Measurements from ENCODE around the gene BCDIN3D. TPM values are rescaled to one million over a fixed set of nuclear protein-coding genes. Genes with fewer than 3 reads are reported as not detected.

The BCDIN3D gene
- total RNA-seq, 2 experiments from 2014 or later: 2.4 to 4.1 TPM

DNA sequence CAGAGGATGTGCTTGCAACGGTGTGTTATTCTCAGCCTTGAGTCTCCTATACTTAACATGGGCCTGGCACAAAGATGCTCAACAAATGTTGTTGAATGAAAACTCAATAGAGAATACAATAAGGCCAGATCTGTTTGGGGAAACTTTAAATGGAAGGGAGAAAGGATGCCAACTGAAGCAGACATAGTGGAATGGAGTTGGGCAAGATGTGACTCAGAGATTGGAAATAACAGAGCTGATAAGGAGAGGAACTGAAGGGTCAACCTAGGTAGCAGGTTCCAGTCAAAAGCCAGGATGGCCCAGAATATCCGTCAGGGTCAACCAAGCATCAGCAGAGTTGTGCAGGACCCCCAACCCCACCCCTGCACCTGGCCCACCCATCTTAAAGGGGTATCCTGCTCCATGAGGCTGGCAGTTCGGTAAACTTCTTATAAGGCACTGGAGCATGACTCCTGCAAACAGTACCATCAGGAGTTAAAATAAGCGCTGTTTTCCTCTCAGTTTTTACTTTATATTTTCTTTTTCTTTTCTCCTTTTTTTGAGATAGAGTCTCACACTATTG, 1.1 kb upstream of the BCDIN3D start:
- Mint-ChIP-seq H3K36me3 (ENCODE audit: low read depth) (no peaks in the 10 kb centered on the region), H3K9me3 (no peaks in the 10 kb centered on the region), H3K4me3 (peak overlapping the region; percentile 32), H3K27me3 (ENCODE audit: low read depth) (no peaks in the 10 kb centered on the region), H3K4me1 (ENCODE audit: low read depth) (peaks cover 32% of the 10 kb centered on the region), H3K27ac (peak overlapping the region; percentile 93)
- DNase-seq: no peak
- CTCF ChIA-PET: interaction anchor here (1.1 kb wide), 1 partner anchor 67 kb away, joined by 3 read pairs; no protein-coding TSS in a partner anchor
- intact Hi-C loops (cut with micrococcal nuclease): loop anchor here (1.0 to 2.0 kb wide), 5 partner anchors 16 to 221 kb away; partner anchors contain the start of genes NCKAP5L, PRPF40B and RACGAP1

DNA sequence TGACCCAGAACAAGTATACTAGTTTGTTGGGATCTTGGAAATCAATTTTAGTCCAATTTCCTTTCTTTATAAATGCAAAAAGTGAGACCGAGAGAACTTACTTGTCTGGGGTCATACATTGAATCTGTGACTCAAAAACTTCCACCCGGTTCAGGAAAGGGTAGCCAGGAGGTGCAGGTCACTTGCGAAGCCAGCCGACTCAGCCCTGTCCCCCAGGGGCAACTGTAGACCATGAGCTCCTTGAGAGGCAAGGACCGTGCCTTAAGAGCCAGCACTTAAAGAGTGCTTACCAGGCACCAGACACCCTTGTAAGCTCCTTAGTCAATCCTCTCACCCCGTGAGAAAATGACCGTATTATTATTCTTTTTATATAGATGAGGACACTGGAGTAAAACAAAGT, 505 bp upstream of the BCDIN3D start:
- H3K27ac Mint-ChIP-seq: peak overlapping the region; percentile 93
- intact Hi-C loops (cut with micrococcal nuclease): loop anchor here (1.0 to 2.0 kb wide), 5 partner anchors 15 to 220 kb away; partner anchors contain the start of genes NCKAP5L, PRPF40B and RACGAP1
- DNase-seq: no peak
- H3K27me3 Mint-ChIP-seq (ENCODE audit: low read depth): no peaks in the 10 kb centered on the region
- peak overlapping the region; percentile 91 for H3K4me3 Mint-ChIP-seq
- CTCF ChIA-PET: interaction anchor here (0.6 to 1.1 kb wide), 3 partner anchors 12 to 66 kb away, joined by 3 to 5 read pairs (median 3); no protein-coding TSS in a partner anchor
- H3K4me1 Mint-ChIP-seq (ENCODE audit: low read depth): peaks cover 34% of the 10 kb centered on the region
- no peaks in the 10 kb centered on the region for H3K9me3 Mint-ChIP-seq
- no peaks in the 10 kb centered on the region for H3K36me3 Mint-ChIP-seq (ENCODE audit: low read depth)

GRCh38 chr12:49838973-49839633, 3.8 kb downstream of the BCDIN3D start:
- no peaks in the 10 kb centered on the region for H3K9me3 Mint-ChIP-seq
- H3K36me3 Mint-ChIP-seq (ENCODE audit: low read depth): peaks cover 1% of the 10 kb centered on the region
- peak; percentile 58 for DNase-seq
- peaks cover 27% of the 10 kb centered on the region for H3K4me1 Mint-ChIP-seq (ENCODE audit: low read depth)
- no peaks in the 10 kb centered on the region for H3K27me3 Mint-ChIP-seq (ENCODE audit: low read depth)
- H3K4me3 Mint-ChIP-seq: no peak overlapping the region
- CTCF ChIA-PET: interaction anchor here (0.6 to 6.8 kb wide), 17 partner anchors 11 to 558 kb away, joined by 3 to 46 read pairs (median 3); partner anchors contain the start of genes NCKAP5L and TMBIM6
- H3K27ac Mint-ChIP-seq: no peak overlapping the region
- intact Hi-C loops (cut with micrococcal nuclease): loop anchor here (1.0 to 2.0 kb wide), 3 partner anchors 63 to 194 kb away; partner anchors contain the start of gene TMBIM6

DNA sequence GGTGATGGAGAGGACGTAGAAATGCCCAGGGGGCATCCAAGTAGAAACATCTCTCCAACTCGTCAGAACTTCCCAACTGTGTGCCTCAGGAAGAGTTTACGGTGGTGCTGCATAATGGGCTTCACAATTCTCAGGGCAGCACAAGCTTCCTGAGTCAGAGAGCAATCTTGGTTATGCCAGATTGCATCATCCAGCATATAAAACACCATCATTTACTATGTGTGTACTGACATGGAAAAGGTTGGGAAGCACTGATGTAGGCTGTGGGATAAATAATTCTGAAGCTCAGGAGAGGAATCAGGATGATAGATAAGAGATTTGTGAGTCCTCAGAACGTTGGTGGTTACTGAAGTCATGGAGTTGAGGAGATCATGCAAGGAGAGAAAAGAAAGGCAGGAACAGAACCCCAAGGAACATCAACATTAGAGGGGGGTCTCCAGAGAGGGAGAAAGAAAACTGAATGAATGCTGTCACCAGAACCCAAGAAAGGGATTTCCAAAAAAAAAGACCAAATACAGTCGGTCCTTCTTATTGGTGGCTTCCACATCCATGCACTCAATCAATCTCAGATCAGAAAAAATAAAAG, 10.0 kb downstream of the BCDIN3D start:
- intact Hi-C loops (cut with micrococcal nuclease): no loop called here
- Mint-ChIP-seq H3K4me3 (no peak overlapping the region), H3K9me3 (no peaks in the 10 kb centered on the region), H3K27ac (no peak overlapping the region), H3K27me3 (ENCODE audit: low read depth) (no peaks in the 10 kb centered on the region), H3K36me3 (ENCODE audit: low read depth) (peaks cover 1% of the 10 kb centered on the region), H3K4me1 (ENCODE audit: low read depth) (peaks cover 11% of the 10 kb centered on the region)
- no peak for DNase-seq
- CTCF ChIA-PET: interaction anchor here (1.8 kb wide), 1 partner anchor 55 kb away, joined by 11 read pairs; no protein-coding TSS in a partner anchor

DNA sequence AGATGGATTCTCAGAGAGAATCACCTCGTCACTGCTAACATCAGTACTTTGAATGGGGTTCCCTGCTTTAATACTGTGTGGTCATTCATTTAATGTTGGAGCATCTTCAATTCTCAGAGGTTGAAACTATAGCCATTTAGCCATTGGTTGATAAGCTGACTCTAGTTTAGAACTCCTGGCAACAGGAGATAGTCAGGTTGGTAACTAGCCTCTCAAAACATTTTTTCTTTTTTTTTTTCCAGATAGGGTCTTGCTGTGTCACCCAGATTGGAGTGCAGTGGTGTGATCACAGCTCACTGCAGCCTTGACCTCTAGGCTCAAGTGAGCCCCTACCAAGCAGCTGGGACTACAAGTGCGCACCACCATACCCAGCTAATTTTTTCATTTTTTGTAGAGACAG, 11.2 kb downstream of the BCDIN3D start:
- H3K4me3 Mint-ChIP-seq: no peak overlapping the region
- H3K27me3 Mint-ChIP-seq (ENCODE audit: low read depth): no peaks in the 10 kb centered on the region
- intact Hi-C loops (cut with micrococcal nuclease): no loop called here
- H3K36me3 Mint-ChIP-seq (ENCODE audit: low read depth): no peaks in the 10 kb centered on the region
- H3K4me1 Mint-ChIP-seq (ENCODE audit: low read depth): peaks cover 20% of the 10 kb centered on the region
- DNase-seq: no peak
- no peaks in the 10 kb centered on the region for H3K9me3 Mint-ChIP-seq
- H3K27ac Mint-ChIP-seq: no peak overlapping the region
- CTCF ChIA-PET: interaction anchor here (1.0 to 1.8 kb wide), 2 partner anchors 15 to 54 kb away, joined by 3 to 11 read pairs; no protein-coding TSS in a partner anchor

- Mint-ChIP-seq H3K36me3 (ENCODE audit: low read depth) (no peaks in the 10 kb centered on the region), H3K4me3 (peak within 1 kb of the TSS; percentile 92), H3K9me3 (no peaks in the 10 kb centered on the region), H3K27ac (peak within 1 kb of the TSS; percentile 86), H3K4me1 (ENCODE audit: low read depth) (peaks cover 27% of the 10 kb centered on the region), H3K27me3 (ENCODE audit: low read depth) (no peaks in the 10 kb centered on the region)
- peak; percentile 94 for DNase-seq
- intact Hi-C loops (cut with micrococcal nuclease): loop anchor here (1.0 to 10.0 kb wide), 6 partner anchors 15 to 564 kb away; partner anchors contain the start of genes BCDIN3D, CERS5, PRPF40B and SPATS2
- CTCF ChIA-PET: interaction anchor here (1.0 to 4.8 kb wide), 4 partner anchors 10 to 183 kb away, joined by 3 to 32 read pairs (median 10); partner anchors contain the start of gene TMBIM6
These were observed 14.5 kb downstream of the BCDIN3D start, which contains the start of gene NCKAP5L for GRCh38 chr12:49828133-49829091. Gene NCKAP5L (minus strand): TSS chr12:49828413. CDS start chr12:49804044, 24,369 bp downstream.

DNA sequence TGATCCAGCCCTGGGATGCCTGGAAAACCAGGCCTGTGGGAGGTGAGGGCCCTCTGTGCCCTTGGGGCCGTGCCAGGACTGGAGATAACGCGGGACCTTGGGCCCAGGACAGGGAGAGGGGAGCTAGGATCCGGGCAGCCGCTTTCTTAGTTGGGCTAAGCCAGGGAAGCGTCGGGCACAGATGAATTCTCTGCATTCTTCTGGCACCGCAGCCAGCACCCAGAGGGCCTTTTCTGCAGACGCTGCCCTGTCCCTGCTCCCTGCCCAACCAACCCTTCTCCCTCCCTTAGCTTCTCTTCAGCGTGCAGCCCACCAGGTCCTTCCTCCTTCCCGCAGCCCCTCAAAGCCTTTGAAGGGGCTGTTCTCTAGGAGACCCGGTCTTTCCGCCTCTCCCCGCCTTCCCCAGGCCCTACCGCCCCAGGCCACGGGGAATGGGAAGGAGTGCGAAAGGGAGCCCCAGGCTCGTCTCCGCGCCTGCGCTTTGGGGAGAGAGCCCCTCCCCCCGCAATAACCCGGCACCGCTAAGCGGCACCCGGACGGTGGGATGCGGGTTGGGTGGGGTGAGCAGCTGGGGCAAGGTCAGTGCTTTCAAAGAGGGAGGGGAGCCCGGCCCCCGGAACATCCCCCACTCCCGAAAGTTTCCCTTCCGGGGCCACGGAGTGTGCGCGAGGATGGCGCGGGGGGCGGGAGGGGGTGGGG, 15.4 kb downstream of the BCDIN3D start:
- CTCF ChIA-PET: interaction anchor here (0.5 to 4.8 kb wide), 6 partner anchors 11 to 552 kb away, joined by 3 to 32 read pairs (median 8); partner anchors contain the start of gene TMBIM6
- Mint-ChIP-seq H3K4me1 (ENCODE audit: low read depth) (peaks cover 31% of the 10 kb centered on the region), H3K4me3 (peak overlapping the region; percentile 92), H3K9me3 (no peaks in the 10 kb centered on the region), H3K27me3 (ENCODE audit: low read depth) (no peaks in the 10 kb centered on the region), H3K27ac (no peak overlapping the region), H3K36me3 (ENCODE audit: low read depth) (peaks cover 3% of the 10 kb centered on the region)
- peak; percentile 35 for DNase-seq
- intact Hi-C loops (cut with micrococcal nuclease): loop anchor here (1.0 to 10.0 kb wide), 6 partner anchors 16 to 563 kb away; partner anchors contain the start of genes BCDIN3D, CERS5, PRPF40B and SPATS2

- H3K27ac Mint-ChIP-seq: no peak overlapping the region
- CTCF ChIA-PET: interaction anchor here (0.5 to 4.8 kb wide), 4 partner anchors 11 to 553 kb away, joined by 3 to 32 read pairs (median 8); partner anchors contain the start of gene TMBIM6
- H3K4me1 Mint-ChIP-seq (ENCODE audit: low read depth): peaks cover 34% of the 10 kb centered on the region
- no peaks in the 10 kb centered on the region for H3K9me3 Mint-ChIP-seq
- peaks cover 3% of the 10 kb centered on the region for H3K36me3 Mint-ChIP-seq (ENCODE audit: low read depth)
- no peaks in the 10 kb centered on the region for H3K27me3 Mint-ChIP-seq (ENCODE audit: low read depth)
- peak overlapping the region; percentile 69 for H3K4me3 Mint-ChIP-seq
- DNase-seq: no peak
- intact Hi-C loops (cut with micrococcal nuclease): loop anchor here (5.0 to 10.0 kb wide), 2 partner anchors 460 to 562 kb away; partner anchors contain the start of genes SPATS2 and TUBA1C
These were observed 15.9 kb downstream of the BCDIN3D start for GRCh38 chr12:49827051-49827400.

- H3K4me3 Mint-ChIP-seq: peak overlapping the region; percentile 69
- H3K27me3 Mint-ChIP-seq (ENCODE audit: low read depth): no peaks in the 10 kb centered on the region
- no peak for DNase-seq
- no peak overlapping the region for H3K27ac Mint-ChIP-seq
- peaks cover 44% of the 10 kb centered on the region for H3K4me1 Mint-ChIP-seq (ENCODE audit: low read depth)
- intact Hi-C loops (cut with micrococcal nuclease): loop anchor here (5.0 to 10.0 kb wide), 2 partner anchors 459 to 561 kb away; partner anchors contain the start of genes SPATS2 and TUBA1C
- peaks cover 3% of the 10 kb centered on the region for H3K36me3 Mint-ChIP-seq (ENCODE audit: low read depth)
- CTCF ChIA-PET: interaction anchor here (1.6 to 4.8 kb wide), 2 partner anchors 12 to 85 kb away, joined by 3 to 32 read pairs; partner anchors contain the start of gene TMBIM6
- no peaks in the 10 kb centered on the region for H3K9me3 Mint-ChIP-seq
These were observed 16.9 kb downstream of the BCDIN3D start for GRCh38 chr12:49825971-49826421.

GRCh38 chr12:49825360-49825970, 17.4 kb downstream of the BCDIN3D start:
- Mint-ChIP-seq H3K4me3 (no peak overlapping the region), H3K36me3 (ENCODE audit: low read depth) (peaks cover 3% of the 10 kb centered on the region), H3K9me3 (no peaks in the 10 kb centered on the region), H3K4me1 (ENCODE audit: low read depth) (peaks cover 47% of the 10 kb centered on the region), H3K27ac (no peak overlapping the region), H3K27me3 (ENCODE audit: low read depth) (no peaks in the 10 kb centered on the region)
- intact Hi-C loops (cut with micrococcal nuclease): loop anchor here (5.0 to 10.0 kb wide), 2 partner anchors 458 to 561 kb away; partner anchors contain the start of genes SPATS2 and TUBA1C
- no peak for DNase-seq
- CTCF ChIA-PET: no interaction called here

All from activated naive CD4-positive, alpha-beta T cell treated with anti-CD3 and anti-CD28 coated beads for 36 hours (primary cell).